HL-60 (cell line): ENCODE measurements around the gene EPB41.

Experiments
- CTCF ChIP-seq: IDR thresholded peaks from one replicate; pipeline ENCODE4 v1.5.1; 2011; ENCODE audit warnings: low read length, control low read depth, inconsistent platforms; ENCODE audit not compliant: insufficient read depth
- GABPA ChIP-seq: IDR thresholded peaks from 2 replicates; pipeline ENCODE4 v1.6.1; 2012; ENCODE audit warnings: low read depth
- POLR2AphosphoS5 ChIP-seq: IDR thresholded peaks from 2 replicates; pipeline ENCODE4 v1.6.1; 2012; ENCODE audit warnings: low read depth
- REST ChIP-seq: IDR thresholded peaks from 2 replicates; pipeline ENCODE4 v1.6.1; 2012; ENCODE audit warnings: low read depth; ENCODE audit not compliant: insufficient replicate concordance

GRCh38 chr1:28902738-28903137 is 11.6 kb upstream of the EPB41 start:
- TF ChIP-seq CTCF (no peak), REST (no peak), POLR2AphosphoS5 (no peak), GABPA (no peak)
